Measurements from ENCODE around the gene CSRNP3. TPM values are rescaled to one million over a fixed set of nuclear protein-coding genes. Genes with fewer than 3 reads are reported as not detected.

The CSRNP3 gene, protein sequence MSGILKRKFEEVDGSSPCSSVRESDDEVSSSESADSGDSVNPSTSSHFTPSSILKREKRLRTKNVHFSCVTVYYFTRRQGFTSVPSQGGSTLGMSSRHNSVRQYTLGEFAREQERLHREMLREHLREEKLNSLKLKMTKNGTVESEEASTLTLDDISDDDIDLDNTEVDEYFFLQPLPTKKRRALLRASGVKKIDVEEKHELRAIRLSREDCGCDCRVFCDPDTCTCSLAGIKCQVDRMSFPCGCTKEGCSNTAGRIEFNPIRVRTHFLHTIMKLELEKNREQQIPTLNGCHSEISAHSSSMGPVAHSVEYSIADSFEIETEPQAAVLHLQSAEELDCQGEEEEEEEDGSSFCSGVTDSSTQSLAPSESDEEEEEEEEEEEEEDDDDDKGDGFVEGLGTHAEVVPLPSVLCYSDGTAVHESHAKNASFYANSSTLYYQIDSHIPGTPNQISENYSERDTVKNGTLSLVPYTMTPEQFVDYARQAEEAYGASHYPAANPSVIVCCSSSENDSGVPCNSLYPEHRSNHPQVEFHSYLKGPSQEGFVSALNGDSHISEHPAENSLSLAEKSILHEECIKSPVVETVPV
- 254 TPM for total RNA-seq

GRCh38 chr2:165469417-165469816 is at the start of gene CSRNP3:
Gene CSRNP3, plus strand, starts transcription at chr2:165469698. Its CDS starts 125,368 bp downstream, at chr2:165595066.

Other genes with a start within 250 kb of the CSRNP3 start
- gene SCN2A, start 230.3 kb upstream of the CSRNP3 start, total RNA-seq = 174 TPM